Prostate gland (tissue), 2 donors: ENCODE results near the gene UHMK1. TPM values are rescaled to one million over a fixed set of nuclear protein-coding genes. Genes with fewer than 3 reads are reported as not detected.

ENCODE experiments used
- DNase-seq: peaks from one replicate; pipeline ENCODE4 v3.0.0-alpha.2; 2019; ENCODE audit warnings: low spot score
- H3K27ac ChIP-seq, 2 donors: fragments of 200-600 bp; sonication (generic); 2 replicates each; pipeline ENCODE4 v1.5.1; 2017 to 2019
- H3K27me3 ChIP-seq: fragments of 200-600 bp; sonication (generic); replicated peaks from 2 replicates; pipeline ENCODE4 v1.5.1; 2019; ENCODE audit not compliant: insufficient read depth
- H3K36me3 ChIP-seq, 2 donors: fragments of 200-600 bp; sonication (generic); 1 replicate in 1 of 2; 2 replicates in 1 of 2; pipeline versions ENCODE4 v1.5.1 to v1.8.1; 2017 to 2019
- H3K4me1 ChIP-seq: fragments of 200-600 bp; sonication (generic); replicated peaks from 2 replicates; pipeline ENCODE4 v1.5.1; 2019
- H3K4me3 ChIP-seq, 2 donors: fragments of 200-600 bp; sonication (generic); 2 replicates each; pipeline ENCODE4 v1.5.1; 2017 to 2019
- H3K9me3 ChIP-seq: fragments of 200-600 bp; sonication (generic); 2 replicates; pipeline ENCODE4 v1.5.1; 2017
- CTCF ChIP-seq, 4 experiments: fragments of 200-600 bp in 2 of 4; fragments of 450-650 bp in 2 of 4; sonication (generic) in 2 of 4; IDR thresholded peaks; 1 replicate in 3 of 4; 2 replicates in 1 of 4; pipeline ENCODE4 v1.5.1; 2016 to 2019; ENCODE audit warnings: antibody characterized with exemption in 4 of 4, mild to moderate bottlenecking in 2 of 4, moderate library complexity in 2 of 4
- POLR2A ChIP-seq: fragments of 450-650 bp; IDR thresholded peaks from one replicate; pipeline ENCODE4 v1.6.1; 2016; ENCODE audit warnings: antibody characterized with exemption, mild to moderate bottlenecking
- POLR2AphosphoS5 ChIP-seq: sonication (generic); formaldehyde crosslinking; IDR thresholded peaks from one replicate; pipeline ENCODE4 v1.6.1; 2017; ENCODE audit warnings: antibody characterized with exemption
- WGBS: methylation state at CpG from one replicate; pipeline ENCODE4 v1.1.5; 2018; 5-methylcytosine and 5-hydroxymethylcytosine counted together
- intact Hi-C: fragments of 100-400 bp; cut with DNase I; formaldehyde crosslinking; loops from one replicate; pipeline ENCODE4 v1.14.2; 2022
- total RNA-seq, 2 donors: library from RNA; depleted of rRNA; stranded (reverse); fragments of >200 nt; gene quantifications; one replicate each; pipeline ENCODE4 v1.1.0, GENCODE V29; 2016

Gene UHMK1
- total RNA-seq, 2 donors from 2014 or later, result 34.7 to 47.0 TPM

GRCh38 chr1:162527314-162527713 lies 29.7 kb downstream of the UHMK1 start:
- intact Hi-C loops, result no loop called here
- Histone ChIP-seq H3K9me3 (no peaks in the 10 kb centered on the region), H3K27me3 (no peaks in the 10 kb centered on the region), H3K36me3 (no peaks in the 10 kb centered on the region), H3K4me3 (no peak overlapping the region), H3K4me1 (no peaks in the 10 kb centered on the region), H3K27ac (no peak overlapping the region)
- TF ChIP-seq CTCF (IDR thresholded peaks at IDR 0.05), result no peak
- TF ChIP-seq POLR2A, result no peak
- TF ChIP-seq POLR2AphosphoS5, result no peak
- no peak for DNase-seq

GRCh38 chr1:162530307-162530987 lies 32.8 kb downstream of the UHMK1 start:
- DNase-seq, result no peak
- Histone ChIP-seq H3K4me1 (no peaks in the 10 kb centered on the region), H3K36me3 (no peaks in the 10 kb centered on the region), H3K27ac (no peak overlapping the region), H3K4me3 (no peak overlapping the region), H3K27me3 (no peaks in the 10 kb centered on the region), H3K9me3 (no peaks in the 10 kb centered on the region)
- 62% methylated on average over 7 of the region's 7 CpGs for WGBS
- TF ChIP-seq POLR2A, result no peak
- TF ChIP-seq POLR2AphosphoS5, result no peak
- TF ChIP-seq CTCF (IDR thresholded peaks at IDR 0.05), result no peak
- intact Hi-C loops, result no loop called here

- WGBS, result 100% methylated on average over 1 of the region's 1 CpG
- no peak for DNase-seq
- TF ChIP-seq POLR2A (no peak), CTCF (IDR thresholded peaks at IDR 0.05) (no peak), POLR2AphosphoS5 (no peak)
- Histone ChIP-seq H3K27ac (no peak overlapping the region), H3K4me3 (no peak overlapping the region), H3K9me3 (no peaks in the 10 kb centered on the region), H3K4me1 (no peaks in the 10 kb centered on the region), H3K36me3 (no peaks in the 10 kb centered on the region), H3K27me3 (no peaks in the 10 kb centered on the region)
- intact Hi-C loops, result no loop called here
Observed at GRCh38 chr1:162530988-162531319, 33.3 kb downstream of the UHMK1 start.

GRCh38 chr1:162535501-162535900 lies 37.9 kb downstream of the UHMK1 start:
- no peak overlapping the region for H3K27ac ChIP-seq
- 79% methylated on average over 1 of the region's 1 CpG for WGBS
- H3K9me3 ChIP-seq, result no peaks in the 10 kb centered on the region
- intact Hi-C loops, result no loop called here
- H3K27me3 ChIP-seq, result no peaks in the 10 kb centered on the region
- TF ChIP-seq CTCF (IDR thresholded peaks at IDR 0.05), result no peak
- TF ChIP-seq POLR2AphosphoS5, result no peak
- TF ChIP-seq POLR2A, result no peak
- H3K36me3 ChIP-seq, result no peaks in the 10 kb centered on the region
- DNase-seq, result no peak
- H3K4me1 ChIP-seq, result no peaks in the 10 kb centered on the region
- no peak overlapping the region for H3K4me3 ChIP-seq

GRCh38 chr1:162536511-162536910 lies 38.9 kb downstream of the UHMK1 start:
- Histone ChIP-seq H3K9me3 (no peaks in the 10 kb centered on the region), H3K36me3 (no peaks in the 10 kb centered on the region), H3K4me3 (no peak overlapping the region), H3K27ac (no peak overlapping the region), H3K4me1 (no peaks in the 10 kb centered on the region), H3K27me3 (no peaks in the 10 kb centered on the region)
- no peak for TF ChIP-seq POLR2A
- no peak for TF ChIP-seq POLR2AphosphoS5
- no peak for TF ChIP-seq CTCF (IDR thresholded peaks at IDR 0.05)
- 95% methylated on average over 2 of the region's 2 CpGs for WGBS
- DNase-seq, result no peak
- intact Hi-C loops, result no loop called here
